HepG2 (cell line): Measurements from ENCODE around the gene SMARCA4. TPM values are rescaled to one million over a fixed set of nuclear protein-coding genes. Genes with fewer than 3 reads are reported as not detected.

Experiments
- KDM2A ChIP-seq: sonication (generic); formaldehyde crosslinking; IDR thresholded peaks from 2 replicates; pipeline ENCODE4 v1.4.0; 2020; ENCODE audit warnings: low read depth, missing genetic modification reagents, borderline replicate concordance
- SRF ChIP-seq: IDR thresholded peaks from 2 replicates; pipeline ENCODE4 v1.6.1; 2011; ENCODE audit warnings: mild to moderate bottlenecking, low read depth, low read length, moderate library complexity
- TBX2 ChIP-seq: sonication (generic); formaldehyde crosslinking; IDR thresholded peaks from 2 replicates; pipeline ENCODE4 v1.5.0; 2020; ENCODE audit warnings: missing genetic modification reagents, mild to moderate bottlenecking, borderline replicate concordance
- ZNF121 ChIP-seq: sonication (generic); formaldehyde crosslinking; IDR thresholded peaks from 2 replicates; pipeline ENCODE4 v1.5.0; 2020; ENCODE audit warnings: mild to moderate bottlenecking, missing genetic modification reagents
- ZNF562 ChIP-seq: sonication (generic); formaldehyde crosslinking; IDR thresholded peaks from 2 replicates; pipeline ENCODE4 v1.8.0; 2022; ENCODE audit warnings: missing genetic modification reagents, borderline replicate concordance
- ZNF564 ChIP-seq: sonication (generic); formaldehyde crosslinking; IDR thresholded peaks from 2 replicates; pipeline ENCODE4 v1.8.1; 2023; ENCODE audit warnings: mild to moderate bottlenecking, missing genetic modification reagents
- ZNF605 ChIP-seq: sonication (generic); formaldehyde crosslinking; IDR thresholded peaks from 2 replicates; pipeline ENCODE4 v1.8.0; 2022; ENCODE audit warnings: mild to moderate bottlenecking, missing genetic modification reagents
- ZNF703 ChIP-seq: sonication (generic); formaldehyde crosslinking; IDR thresholded peaks from 2 replicates; pipeline ENCODE4 v1.5.1; 2020; ENCODE audit warnings: missing genetic modification reagents, mild to moderate bottlenecking, moderate library complexity, borderline replicate concordance
- ZSCAN25 ChIP-seq: sonication (generic); formaldehyde crosslinking; IDR thresholded peaks from 2 replicates; pipeline ENCODE4 v1.8.0; 2022; ENCODE audit warnings: mild to moderate bottlenecking, missing genetic modification reagents
- polyA plus RNA-seq, 8 experiments: library from polyadenylated mRNA; depleted of rRNA in 3 of 8; stranded (reverse) in 7 of 8; unstranded in 1 of 8; fragments of >200 nt; fragmentation: Illumina TruSeq in 4 of 8; extraction: Trizol in 4 of 8; gene quantifications; 2 replicates each; pipeline versions ENCODE4 v1.2.1 to v1.2.3, GENCODE V29; 2011 to 2016; ENCODE audit warnings: low read depth in 4 of 8, missing spikeins in 1 of 8, mixed read lengths in 1 of 8; ENCODE audit not compliant: insufficient read depth in 1 of 8
- total RNA-seq, 5 experiments: library from RNA; depleted of rRNA; stranded (reverse); fragments of >200 nt; fragmentation: Illumina TruSeq; extraction: Trizol; gene quantifications; 2 replicates each; pipeline ENCODE4 v1.2.3, GENCODE V29; 2016; ENCODE audit warnings: low read depth in 1 of 5
- TF ChIP-seq, protein P1 (sequence below): sonication (generic); formaldehyde crosslinking; IDR thresholded peaks from 2 replicates; pipeline ENCODE4 v1.8.0; 2022; ENCODE audit warnings: mild to moderate bottlenecking, missing genetic modification reagents; ENCODE audit not compliant: insufficient replicate concordance
- TF ChIP-seq, protein P2 (sequence below): sonication (generic); formaldehyde crosslinking; IDR thresholded peaks from 2 replicates; pipeline ENCODE4 v1.5.0; 2020; ENCODE audit warnings: missing genetic modification reagents, mild to moderate bottlenecking, borderline replicate concordance
- TF ChIP-seq, protein P3 (sequence below): sonication (generic); formaldehyde crosslinking; IDR thresholded peaks from 2 replicates; pipeline ENCODE4 v1.9.0; 2021; ENCODE audit warnings: missing genetic modification reagents, borderline replicate concordance

SMARCA4 gene
- total and polyA plus RNA-seq, 2 of the 13 experiments (the other 11 are each of a cell fraction or from before 2014, with no cell fraction given) = 25.4 to 45.9 TPM

DNA sequence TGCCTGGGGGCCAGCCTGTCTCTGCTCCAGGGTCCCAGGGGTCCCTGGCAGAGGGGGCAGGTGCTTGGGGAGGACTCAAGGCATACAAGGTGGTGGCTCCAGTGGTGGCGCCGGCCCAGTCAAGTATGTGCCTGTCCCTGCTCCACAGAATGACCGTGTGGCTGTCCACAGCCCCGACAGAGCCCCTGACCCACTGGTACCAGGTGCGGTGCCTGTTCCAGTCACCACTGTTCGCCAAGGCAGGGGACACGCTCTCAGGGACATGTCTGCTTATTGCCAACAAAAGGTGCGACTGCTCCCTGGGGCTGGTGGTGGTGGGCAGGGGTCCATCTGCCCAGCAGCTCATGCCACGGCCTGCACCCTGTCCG lies 40.6 kb upstream of the SMARCA4 start (continued):
- TF ChIP-seq, protein P1, sequence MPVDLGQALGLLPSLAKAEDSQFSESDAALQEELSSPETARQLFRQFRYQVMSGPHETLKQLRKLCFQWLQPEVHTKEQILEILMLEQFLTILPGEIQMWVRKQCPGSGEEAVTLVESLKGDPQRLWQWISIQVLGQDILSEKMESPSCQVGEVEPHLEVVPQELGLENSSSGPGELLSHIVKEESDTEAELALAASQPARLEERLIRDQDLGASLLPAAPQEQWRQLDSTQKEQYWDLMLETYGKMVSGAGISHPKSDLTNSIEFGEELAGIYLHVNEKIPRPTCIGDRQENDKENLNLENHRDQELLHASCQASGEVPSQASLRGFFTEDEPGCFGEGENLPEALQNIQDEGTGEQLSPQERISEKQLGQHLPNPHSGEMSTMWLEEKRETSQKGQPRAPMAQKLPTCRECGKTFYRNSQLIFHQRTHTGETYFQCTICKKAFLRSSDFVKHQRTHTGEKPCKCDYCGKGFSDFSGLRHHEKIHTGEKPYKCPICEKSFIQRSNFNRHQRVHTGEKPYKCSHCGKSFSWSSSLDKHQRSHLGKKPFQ (CRISPR knock-in tag) = no peak
- TF ChIP-seq ZSCAN25 (CRISPR knock-in tag) = no peak
- TF ChIP-seq, protein P2, sequence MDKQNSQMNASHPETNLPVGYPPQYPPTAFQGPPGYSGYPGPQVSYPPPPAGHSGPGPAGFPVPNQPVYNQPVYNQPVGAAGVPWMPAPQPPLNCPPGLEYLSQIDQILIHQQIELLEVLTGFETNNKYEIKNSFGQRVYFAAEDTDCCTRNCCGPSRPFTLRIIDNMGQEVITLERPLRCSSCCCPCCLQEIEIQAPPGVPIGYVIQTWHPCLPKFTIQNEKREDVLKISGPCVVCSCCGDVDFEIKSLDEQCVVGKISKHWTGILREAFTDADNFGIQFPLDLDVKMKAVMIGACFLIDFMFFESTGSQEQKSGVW (CRISPR knock-in tag) = no peak
- TF ChIP-seq, protein P3, sequence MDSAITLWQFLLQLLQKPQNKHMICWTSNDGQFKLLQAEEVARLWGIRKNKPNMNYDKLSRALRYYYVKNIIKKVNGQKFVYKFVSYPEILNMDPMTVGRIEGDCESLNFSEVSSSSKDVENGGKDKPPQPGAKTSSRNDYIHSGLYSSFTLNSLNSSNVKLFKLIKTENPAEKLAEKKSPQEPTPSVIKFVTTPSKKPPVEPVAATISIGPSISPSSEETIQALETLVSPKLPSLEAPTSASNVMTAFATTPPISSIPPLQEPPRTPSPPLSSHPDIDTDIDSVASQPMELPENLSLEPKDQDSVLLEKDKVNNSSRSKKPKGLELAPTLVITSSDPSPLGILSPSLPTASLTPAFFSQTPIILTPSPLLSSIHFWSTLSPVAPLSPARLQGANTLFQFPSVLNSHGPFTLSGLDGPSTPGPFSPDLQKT (CRISPR knock-in tag) = no peak
- no peak for TF ChIP-seq ZNF562 (CRISPR knock-in tag)
- no peak for TF ChIP-seq ZNF121 (CRISPR knock-in tag)
- no peak for TF ChIP-seq KDM2A (CRISPR knock-in tag)
- no peak for TF ChIP-seq TBX2 (CRISPR knock-in tag)
- TF ChIP-seq SRF = no peak
- no peak for TF ChIP-seq ZNF605 (CRISPR knock-in tag)
- TF ChIP-seq ZNF703 = no peak
- no peak for TF ChIP-seq ZNF564 (CRISPR knock-in tag)
